UCSD-AML1 (cell line): ENCODE data around the gene MRPL24.
A peak's percentile ranks its signal among the peaks of the same experiment; 100 is the strongest.

Experiments
- DNase-seq: peaks from one replicate; lab custom pipeline; 2025; ENCODE audit not compliant: unreplicated experiment; lab: John Stamatoyannopoulos, UW

MRPL24 gene

DNA sequence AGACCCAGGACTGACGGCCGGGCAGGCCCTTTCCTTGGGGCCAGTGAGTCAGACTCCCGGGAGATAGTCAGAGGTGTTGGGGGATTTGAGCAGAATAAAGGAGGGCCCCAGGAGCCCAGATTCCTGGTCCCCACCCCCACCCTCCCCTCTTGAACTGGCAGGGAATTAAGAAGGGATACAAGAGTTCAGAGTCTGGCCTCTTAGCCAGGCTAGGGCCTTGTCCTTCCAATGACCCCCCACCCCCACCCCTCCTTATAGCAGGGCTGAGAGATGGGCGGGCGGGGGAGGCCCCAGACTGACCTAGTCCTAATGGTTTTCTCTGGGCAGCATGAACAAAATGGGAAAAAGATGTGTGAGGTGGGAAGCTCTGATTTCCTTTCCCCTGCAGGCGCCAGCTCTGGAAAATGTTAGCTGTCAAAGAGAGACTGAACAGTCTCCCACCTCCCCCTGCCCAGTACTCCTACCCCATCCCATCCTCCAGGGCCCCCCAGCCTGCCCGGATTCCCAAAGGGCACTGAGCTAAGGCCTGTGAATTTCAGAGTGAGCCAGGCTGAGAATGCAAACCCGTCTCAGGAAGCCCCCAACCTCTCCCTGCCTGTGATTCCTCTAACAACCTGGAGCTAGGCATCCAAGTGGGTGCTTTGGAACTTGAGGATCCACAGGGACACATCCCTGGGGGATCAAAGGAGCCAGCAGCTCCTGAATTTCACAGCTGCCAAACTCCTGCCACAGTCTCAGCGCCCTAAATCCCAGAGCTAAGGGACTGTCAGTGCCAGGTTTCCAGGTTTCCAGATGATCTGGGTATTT lies 29.7 kb downstream of the MRPL24 start:
- DNase-seq: no peak

DNA sequence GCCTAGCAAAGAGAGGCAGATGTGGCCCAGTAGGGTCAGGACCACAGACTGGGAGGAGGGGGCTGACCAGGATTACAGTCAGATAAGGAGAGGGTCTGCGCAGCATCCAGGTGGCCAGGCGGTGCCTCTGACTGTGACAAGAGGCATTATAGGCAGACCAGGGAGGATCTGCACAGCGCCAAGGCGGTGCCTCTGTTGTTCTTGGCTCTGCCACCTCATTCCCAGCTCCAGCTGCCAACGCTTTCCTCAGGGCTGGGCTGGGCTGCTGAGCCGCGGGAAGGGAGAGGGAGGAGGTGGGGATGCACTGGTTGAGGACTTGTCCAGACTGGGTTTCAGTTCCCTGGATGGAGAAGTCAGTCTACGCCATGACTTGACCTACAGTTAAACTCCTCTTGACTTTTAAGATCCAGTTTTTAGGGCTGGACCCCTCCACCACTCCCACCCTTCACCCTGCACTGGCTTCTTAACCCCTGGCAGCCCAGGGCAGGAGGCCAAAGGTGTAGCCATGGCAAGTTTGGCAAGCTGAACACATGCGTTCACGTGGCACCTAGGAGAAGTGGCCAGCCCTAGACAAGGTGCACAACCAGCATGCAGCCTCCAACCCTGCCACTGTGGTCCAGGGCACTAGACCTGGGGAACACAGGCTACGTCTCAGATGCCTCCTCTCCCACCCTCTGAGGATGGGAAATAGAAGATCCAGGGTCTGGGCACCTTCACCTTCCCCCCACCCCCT lies 31.0 kb downstream of the MRPL24 start:
- DNase-seq: no peak

DNA sequence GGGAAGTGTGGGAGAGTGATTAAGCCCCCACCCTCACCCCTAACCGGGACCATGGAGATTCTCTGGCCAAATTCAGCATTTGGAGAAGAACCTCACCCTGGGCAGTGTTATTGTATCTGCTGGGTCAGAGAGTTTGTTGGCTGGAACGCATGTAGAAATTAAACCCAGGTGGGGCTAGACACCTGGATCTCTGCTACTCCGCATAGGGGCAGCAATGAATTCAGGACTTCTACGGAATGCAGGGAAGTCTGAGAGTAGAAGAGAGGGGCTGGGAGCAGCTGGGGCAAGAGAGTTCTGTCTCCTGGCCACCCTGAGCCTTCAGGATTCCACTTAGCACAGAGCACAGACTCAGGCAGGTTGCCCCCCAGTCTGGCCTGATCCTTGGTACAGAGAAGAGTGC lies 31.9 kb downstream of the MRPL24 start:
- no peak for DNase-seq

DNA sequence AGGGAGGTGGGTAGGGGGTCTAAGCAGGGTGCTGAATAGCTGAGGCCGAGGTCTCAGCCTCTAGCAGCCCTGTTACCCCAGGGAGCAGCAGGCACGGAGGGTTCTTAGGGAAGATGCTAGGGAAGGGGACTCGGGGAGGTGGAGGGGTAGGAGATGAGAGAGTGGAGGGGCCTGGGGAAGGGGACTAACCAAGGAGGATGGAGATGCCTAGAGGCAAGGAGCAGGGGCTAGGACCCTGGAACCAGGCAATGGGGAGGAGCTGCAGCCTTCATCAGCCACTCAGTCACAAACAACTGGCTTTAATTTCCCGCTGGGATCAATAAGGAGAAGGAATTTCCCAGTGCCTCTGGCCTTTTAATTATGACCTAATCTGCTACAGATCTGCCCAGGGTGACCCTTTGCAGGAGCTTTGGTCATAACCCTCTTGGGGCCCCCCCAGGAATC lies 32.6 kb downstream of the MRPL24 start:
- no peak for DNase-seq

DNA sequence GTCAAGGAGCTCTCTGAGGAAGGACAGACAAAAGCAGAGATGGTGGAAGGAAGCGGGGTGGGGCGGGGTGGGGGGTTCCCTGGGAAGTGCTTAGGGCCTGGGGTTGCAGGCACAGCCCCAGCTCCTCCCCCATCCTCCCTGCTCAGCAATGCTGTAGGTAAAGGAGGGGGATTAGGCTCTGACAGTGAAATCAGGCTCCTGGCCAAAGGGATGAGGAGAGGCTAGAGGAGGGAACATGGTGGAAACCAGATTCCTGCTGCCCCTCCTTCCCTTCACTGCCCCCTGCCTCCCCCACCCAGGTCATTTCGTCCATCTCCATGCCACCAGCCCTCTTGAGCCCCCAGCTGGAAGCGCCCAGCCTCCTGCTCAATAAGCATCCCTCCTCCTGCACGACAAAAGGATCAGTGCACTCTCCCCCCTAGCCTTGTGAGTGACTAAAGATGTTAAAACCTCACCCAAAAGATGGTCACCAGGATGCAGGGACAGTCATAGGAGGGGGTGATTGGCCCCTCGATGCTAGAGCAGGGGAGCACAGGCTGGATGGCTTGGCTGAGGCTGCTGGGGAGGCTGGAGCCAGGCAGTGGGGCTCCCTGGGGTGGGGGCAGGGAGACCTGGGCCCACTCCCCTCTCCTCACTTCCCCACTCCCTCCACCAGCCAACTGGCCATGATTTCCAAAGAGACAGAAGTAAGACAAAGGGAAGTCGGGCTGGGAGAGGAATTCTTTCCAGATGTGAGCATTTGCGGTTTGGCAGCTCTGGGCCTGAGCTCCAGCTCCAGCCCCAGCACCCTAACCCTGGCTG lies 33.3 kb downstream of the MRPL24 start:
- no peak for DNase-seq

DNA sequence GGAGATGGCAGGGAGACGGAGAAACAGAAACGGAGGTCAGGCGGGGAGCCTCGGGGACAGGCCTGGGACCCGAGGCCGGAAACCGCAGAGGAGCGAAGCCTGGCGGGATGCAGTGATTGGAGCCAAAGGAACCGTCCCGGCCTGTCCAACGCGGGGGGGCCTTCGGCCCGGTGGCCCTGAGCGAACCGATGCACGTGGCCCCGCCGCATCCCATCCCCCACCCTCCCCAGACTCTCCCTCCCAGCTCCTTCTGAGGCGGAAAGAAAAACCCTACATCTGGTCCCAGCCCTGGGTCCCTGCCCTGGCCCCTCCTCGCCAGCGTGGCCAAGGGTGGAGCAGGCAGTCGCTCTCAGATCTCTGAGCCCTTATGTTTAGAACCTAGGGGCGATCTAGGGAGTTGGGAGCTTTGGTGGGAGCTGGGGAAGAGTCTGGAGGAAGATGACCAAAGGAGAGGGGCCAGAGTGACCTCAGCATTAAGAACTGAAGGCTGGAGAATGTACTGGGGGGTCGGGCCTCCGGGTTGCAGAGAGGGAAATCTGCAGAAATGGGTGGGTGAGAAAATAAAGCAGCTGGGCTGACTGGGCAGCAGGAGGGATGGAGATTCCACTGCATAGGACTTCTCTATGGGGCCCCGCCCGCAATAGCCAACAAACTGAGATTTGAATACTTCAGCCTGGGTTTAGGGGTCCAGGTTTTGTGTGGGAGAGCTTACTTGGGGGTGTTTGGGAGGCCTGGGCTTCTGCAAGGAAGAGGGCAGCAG lies 34.1 kb downstream of the MRPL24 start:
- no peak for DNase-seq

DNA sequence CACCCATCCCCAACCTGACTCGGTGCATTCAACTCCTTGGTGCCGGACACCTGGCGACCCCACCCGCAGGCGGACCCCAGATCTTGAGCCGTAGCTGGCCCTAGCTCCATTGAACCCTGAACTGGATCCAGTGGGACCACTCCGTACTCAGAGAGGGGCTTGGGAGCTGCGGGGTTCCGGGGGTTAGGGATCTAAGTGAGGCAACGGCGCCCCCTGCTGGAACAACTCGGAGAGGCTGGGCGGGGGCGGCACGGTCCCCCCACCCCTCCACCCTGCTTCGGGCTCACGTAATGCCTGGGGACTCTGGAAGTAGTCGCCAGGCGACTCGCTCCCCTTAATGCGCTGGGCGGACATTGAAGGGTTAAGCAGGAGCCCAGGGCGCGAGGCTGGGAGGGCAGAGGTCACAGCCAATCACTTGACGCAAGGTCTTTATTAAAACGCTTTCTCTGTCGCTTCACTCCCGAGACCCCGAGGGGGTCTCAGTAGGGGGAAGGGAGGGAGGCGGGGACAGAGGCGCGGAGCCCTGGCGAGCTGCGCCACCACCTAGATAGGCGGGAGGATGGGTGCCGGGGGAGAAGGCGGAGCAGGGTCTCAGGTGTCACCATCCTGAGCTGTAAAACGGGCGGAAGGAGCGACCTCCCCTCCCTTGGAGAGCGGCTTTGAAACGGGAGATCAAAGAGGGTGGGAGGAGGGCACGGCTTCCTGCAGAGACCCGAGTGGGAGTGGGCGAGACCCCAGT lies 34.8 kb downstream of the MRPL24 start:
- DNase-seq: peak; percentile 62

DNA sequence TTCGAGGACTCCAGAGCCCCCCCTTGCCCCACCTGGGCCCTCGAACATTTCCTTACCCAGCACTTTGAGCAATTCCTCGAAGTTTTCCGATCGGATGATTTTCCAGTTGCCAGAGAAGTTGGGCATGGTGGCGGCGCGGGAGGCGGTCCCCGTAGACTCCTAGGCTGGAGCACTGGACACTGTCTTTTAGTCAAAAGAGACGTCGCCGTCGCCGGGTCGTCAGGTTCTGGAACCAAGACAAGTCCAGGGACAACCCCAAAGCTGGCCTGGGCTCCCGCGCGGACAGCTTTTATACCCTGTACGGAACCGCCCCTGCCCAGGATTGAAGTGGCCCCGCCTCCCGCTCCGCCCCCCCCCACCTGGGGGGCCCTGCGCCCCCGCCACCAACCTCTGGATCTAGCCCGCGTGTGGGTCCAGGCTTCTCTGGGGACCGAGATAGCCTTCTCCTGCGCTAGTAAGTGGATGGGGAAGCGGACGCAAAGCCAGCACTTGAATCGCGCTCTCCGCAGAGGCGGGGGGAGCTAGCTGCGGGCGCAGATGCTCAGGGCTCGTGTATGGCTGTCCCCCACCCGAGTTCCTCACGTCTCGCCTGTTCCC lies 35.5 kb downstream of the MRPL24 start, which contains the start of gene CRABP2:
Gene CRABP2 (minus strand): TSS at position 263 of the 597 bp plus-strand sequence. CDS start 137 bp downstream, at position 126.
- no peak for DNase-seq

DNA sequence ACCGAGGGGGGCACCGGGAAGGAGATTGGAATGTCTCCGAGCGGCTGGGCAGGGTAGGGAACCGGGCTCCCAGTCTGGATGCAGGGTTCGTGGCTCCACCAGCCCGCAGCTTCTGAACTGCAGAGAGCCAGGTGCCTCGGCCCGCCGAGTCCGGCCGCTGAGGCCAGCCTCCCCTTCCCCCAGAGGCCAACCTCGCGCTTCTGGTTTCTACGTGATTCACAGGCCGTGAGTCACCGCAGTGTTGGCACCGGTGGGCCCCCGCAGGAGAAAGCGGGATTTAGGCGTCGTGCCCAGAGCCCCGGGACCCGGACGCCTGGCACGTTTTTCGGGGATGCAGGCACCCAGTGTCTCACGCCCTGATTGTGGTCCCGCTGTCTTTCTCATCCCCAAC lies 36.0 kb downstream of the MRPL24 start:
- no peak for DNase-seq

DNA sequence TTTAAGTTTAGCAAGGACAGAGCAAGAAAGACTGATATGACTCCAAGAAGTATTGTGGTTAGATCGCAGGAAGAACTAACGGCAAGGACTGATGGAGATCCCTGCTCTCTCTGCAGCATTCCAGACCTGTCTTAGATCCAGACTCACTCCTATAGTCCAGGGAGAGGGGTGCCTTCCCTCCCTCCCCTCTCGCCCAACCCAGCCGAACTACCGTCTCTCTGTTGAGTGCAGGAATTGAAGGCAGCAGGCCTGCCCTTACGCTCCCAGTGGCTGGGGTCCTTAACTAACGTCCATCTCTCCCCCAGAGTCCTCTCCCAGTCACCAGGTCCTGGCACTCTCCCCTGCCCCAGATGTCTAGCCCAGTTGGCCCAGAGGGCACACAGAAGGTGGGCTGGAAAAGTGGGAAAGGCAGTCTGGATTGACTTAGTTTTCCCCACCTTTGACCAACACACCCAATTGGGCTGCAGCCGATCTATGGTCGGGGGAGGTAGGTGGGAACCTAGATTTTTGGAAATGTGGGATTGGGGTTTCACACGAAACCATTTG lies 36.6 kb downstream of the MRPL24 start:
- DNase-seq: no peak

DNA sequence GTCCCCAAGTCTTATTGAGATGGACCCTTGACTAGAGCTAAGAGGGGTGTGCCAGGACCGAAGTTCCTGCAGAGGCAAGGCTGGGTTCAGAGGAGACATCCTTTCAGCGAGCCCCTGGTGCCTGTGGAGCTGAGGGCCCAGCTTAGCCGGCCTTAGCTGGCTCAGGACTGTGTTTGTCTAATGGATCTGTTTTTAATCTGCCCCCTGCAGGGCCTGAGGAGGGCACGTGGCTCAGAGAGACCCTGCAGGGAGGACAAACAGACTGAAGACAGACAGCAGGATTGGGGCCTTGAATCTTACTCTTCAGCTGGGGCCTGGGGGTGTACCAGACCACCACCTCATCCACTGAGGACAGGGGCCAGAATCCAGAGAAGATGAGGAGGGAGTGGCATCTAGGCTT lies 37.1 kb downstream of the MRPL24 start:
- no peak for DNase-seq

DNA sequence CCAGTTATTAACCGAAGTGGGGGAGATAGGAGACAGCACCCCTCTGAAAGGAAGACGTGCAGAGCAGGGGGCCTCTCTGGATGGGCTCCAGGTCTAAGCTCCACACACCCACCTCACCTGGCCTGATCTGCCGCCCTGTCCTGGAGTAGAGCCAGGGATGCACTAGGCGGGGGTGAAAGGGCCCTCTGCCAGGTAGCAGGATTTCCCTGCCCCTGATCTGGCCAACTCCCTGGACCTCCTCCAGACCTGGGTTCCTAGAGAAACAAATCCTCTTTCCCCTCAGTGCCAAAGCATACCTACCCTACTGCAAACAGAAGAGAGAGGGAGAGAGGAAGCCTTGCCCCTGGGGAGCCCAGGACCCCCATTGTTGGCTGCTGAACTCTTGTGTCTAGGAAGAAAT lies 37.6 kb downstream of the MRPL24 start:
- DNase-seq: no peak

DNA sequence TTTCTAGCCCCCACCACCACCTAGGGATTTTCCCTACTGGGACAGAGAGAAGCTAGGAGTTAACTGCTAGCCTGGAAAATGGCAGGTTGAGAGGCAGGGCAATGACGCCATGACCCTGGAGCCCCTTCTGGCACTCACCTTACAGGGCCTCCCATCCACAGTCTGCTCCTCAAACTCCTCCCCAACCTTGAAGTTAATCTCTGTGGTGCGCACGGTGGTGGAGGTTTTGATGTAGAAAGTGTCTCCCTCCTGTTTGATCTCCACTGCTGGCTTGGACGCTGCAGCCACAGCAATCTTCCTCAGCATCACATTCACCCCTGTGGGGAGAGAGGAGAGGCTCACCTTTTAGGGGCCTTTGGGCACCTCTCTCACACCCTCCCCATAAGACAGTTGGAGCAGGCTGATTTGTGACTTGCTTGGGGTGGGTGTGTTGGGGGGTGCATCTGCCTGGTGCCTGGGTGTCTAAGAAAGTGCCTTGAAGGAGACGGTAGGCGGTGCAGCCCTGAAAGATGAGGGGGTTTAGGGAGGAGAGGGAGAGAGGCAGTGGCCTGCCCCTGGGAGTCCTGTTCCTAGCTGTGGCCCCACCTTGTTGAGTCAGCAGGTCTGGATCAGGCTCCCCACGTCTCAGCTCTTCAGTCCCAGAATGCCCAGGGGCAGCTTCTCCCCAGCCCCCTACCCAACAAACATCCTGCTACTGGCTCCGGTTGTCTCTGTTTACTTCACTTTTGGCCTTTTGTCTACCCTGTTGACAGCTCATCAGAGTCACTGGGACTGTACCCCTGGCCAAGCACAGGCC lies 40.0 kb downstream of the MRPL24 start:
- DNase-seq: no peak

DNA sequence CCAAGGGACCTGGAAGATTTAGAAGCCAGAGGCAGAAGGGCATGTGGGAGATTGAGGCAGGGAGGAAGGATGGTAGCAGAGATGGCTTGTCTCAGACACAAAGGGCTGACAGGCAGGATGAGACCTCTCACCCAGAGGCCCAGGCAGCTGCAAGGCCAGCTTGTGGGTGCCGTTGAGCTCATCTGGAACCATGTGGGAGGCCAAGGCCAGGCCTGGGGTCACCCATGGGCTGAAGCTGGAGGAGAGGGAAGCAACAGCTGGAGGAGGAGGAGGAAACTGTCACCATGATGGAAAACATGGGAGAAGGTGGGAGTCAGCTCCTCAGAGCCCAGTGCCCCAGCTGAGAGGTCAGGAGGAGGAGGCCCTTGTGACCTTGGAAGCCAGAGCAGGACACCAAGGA lies 41.9 kb downstream of the MRPL24 start:
- no peak for DNase-seq

DNA sequence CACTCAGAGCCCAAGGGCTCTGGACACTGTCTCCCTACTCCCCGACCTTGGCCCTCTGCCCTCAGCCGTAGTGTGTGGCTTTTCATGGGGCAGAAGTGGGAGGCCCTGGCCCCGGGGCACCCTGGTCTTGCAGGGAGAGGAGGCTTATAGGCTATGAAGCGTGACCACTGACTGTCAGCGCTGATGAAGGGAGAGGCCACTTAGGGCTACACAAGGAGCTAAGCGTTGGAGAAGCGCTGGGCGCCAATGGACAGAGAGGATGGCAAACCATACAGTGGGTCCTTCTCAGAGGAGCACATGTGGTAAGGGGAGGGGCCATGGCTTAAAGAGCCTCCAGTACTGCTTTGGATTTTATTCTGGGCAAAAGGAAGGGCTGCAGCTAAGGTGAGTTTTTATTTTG lies 43.4 kb downstream of the MRPL24 start:
- no peak for DNase-seq

DNA sequence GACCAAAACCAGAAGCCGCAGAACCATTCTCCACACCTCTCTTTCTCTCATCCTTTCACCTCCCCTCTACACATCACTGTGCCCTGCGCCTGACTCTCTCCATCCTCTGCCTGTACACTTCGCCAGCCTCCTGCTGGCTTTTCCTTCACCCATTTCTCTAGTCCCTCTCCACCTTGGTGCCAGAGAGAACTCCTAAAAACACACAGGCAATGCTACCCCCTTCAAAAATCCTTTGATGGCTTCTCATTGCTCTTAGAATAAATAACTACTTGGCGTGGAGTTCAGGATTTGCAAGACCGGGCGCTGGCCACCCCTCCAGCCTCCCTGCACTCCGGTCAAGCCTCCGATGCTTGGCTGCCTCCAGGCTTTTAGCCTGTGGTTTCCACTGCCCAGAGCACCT lies 44.1 kb downstream of the MRPL24 start:
- DNase-seq: no peak

DNA sequence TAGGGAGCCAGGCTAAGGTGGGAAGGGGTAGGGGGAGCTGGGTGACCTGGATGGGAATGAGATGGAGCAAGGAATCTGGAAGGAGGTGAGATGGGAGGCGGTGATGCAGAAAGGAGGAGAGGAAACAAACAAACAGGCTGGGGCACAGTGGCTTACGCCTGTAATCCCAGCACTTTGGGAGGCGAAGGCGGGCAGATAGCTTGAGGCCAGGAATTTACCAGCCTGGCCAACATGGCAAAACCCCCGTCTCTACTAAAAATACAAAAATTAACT lies 46.3 kb downstream of the MRPL24 start:
- no peak for DNase-seq

DNA sequence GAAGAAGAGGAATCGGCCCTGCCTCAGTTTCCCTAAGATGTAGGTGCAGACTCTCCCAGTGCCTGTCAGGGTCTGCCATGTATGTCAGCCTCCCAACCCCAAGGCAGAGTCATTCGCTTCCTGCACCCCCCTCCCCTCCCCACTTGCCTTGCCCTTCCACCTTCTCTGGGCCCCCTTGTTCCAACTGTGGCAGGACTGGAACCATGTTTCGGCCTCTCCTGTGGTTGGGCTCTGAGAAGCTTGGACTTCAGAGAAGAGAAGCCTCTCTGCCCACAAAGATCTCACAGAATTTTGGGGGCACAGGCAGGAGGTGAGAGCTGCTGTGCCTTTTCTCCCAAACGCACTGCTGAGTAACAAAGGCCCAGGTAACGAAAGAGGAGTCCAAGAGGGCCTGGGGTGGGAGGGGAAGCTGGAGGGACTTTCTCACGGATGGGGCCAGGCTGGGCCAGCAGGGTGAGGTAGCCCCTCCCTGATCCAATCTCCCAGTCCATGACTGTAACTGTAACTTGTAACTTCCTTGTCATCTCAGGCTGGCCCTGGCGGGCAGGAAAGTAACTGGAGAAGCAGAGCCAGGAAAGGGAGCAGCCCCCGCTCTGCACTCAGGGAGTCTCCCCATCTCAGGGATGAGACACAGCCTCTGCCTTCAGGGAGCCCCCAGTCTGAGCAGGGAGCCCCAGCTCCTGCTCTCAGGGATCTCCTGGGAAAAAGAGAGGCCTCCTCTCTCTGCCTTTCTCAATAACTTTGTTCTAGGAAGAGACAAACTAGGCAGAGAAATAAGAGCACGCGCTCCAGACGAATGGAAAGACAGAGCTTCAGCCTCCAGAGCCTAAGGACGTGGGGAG lies 46.8 kb downstream of the MRPL24 start:
- peak; percentile 34 for DNase-seq
